Stomach (tissue), 4 donors: Measurements from ENCODE around the gene KCNQ5.

Experiments used
- POLR2A ChIP-seq, 4 donors: fragments of 450-650 bp; IDR thresholded peaks; one replicate each; pipeline ENCODE4 v1.6.1; 2016; ENCODE audit warnings: antibody characterized with exemption in 4 of 4, control low read depth in 2 of 4, mild to moderate bottlenecking in 1 of 4, moderate library complexity in 1 of 4
- TF ChIP-seq, protein P1 (sequence below), 7 experiments: fragments of 450-650 bp in 4 of 7; fragments of 200-600 bp in 3 of 7; sonication (generic) in 3 of 7; IDR thresholded peaks; one replicate each; pipeline ENCODE4 v1.5.1; 2016 to 2019; ENCODE audit warnings: antibody characterized with exemption in 7 of 7, control low read depth in 2 of 7, mild to moderate bottlenecking in 1 of 7

DNA sequence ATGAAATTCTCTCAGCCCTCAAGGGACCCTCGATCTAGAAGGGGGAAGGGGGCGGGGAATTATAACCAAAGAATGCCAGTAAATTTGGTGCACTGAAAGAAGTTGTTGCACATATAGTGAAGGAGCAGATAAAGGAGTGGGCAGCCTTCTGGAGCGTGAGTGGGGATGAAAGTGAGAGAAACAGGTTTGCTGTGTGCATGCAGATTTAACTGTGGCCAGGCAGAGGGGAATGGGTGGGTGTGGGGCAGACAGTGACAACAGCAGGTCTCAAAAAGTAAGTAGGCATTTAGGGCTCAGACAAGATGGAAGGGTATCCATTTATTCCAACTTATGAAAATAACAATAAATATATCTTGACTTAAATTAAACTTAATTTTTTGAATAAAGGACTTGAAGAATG lies 149.1 kb downstream of the KCNQ5 start:
- TF ChIP-seq, protein P1, sequence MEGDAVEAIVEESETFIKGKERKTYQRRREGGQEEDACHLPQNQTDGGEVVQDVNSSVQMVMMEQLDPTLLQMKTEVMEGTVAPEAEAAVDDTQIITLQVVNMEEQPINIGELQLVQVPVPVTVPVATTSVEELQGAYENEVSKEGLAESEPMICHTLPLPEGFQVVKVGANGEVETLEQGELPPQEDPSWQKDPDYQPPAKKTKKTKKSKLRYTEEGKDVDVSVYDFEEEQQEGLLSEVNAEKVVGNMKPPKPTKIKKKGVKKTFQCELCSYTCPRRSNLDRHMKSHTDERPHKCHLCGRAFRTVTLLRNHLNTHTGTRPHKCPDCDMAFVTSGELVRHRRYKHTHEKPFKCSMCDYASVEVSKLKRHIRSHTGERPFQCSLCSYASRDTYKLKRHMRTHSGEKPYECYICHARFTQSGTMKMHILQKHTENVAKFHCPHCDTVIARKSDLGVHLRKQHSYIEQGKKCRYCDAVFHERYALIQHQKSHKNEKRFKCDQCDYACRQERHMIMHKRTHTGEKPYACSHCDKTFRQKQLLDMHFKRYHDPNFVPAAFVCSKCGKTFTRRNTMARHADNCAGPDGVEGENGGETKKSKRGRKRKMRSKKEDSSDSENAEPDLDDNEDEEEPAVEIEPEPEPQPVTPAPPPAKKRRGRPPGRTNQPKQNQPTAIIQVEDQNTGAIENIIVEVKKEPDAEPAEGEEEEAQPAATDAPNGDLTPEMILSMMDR (IDR thresholded peaks at IDR 0.05) = no peak
- TF ChIP-seq POLR2A (IDR thresholded peaks at IDR 0.05) = no peak
